MM.1S (cell line): ENCODE measurements around the gene EFCAB6.

Experiments used
- CTCF ChIP-seq: fragments of 300-600 bp; sonication (generic); IDR thresholded peaks from 2 replicates; pipeline ENCODE4 v1.5.1; 2016; ENCODE audit warnings: antibody characterized with exemption, low read length, mixed read lengths
- EZH2 ChIP-seq: fragments of 300-600 bp; sonication (generic); optimal IDR thresholded peaks from 2 replicates; pipeline ENCODE3; 2017; ENCODE audit warnings: low read depth, mild to moderate bottlenecking, antibody characterized with exemption, low read length, mixed read lengths

GRCh38 chr22:43544289-43544673 lies 267.8 kb downstream of the EFCAB6 start:
- TF ChIP-seq CTCF: no peak
- no peak for TF ChIP-seq EZH2
